GM19395 (cell line): ENCODE data around the gene TUBA1C.
"Not testable (repeated sequence)": the region's sequence is repeated elsewhere in the genome, so short reads cannot be mapped to it uniquely, and the experiment has no call there.

Experiments used
- ATAC-seq: cut with Tn5 transposase; IDR thresholded peaks from one replicate; pipeline ENCODE4 v1.9.1; 2021; ENCODE audit warnings: mild to moderate bottlenecking, moderate library complexity; ENCODE audit not compliant: unreplicated experiment

TUBA1C gene

DNA sequence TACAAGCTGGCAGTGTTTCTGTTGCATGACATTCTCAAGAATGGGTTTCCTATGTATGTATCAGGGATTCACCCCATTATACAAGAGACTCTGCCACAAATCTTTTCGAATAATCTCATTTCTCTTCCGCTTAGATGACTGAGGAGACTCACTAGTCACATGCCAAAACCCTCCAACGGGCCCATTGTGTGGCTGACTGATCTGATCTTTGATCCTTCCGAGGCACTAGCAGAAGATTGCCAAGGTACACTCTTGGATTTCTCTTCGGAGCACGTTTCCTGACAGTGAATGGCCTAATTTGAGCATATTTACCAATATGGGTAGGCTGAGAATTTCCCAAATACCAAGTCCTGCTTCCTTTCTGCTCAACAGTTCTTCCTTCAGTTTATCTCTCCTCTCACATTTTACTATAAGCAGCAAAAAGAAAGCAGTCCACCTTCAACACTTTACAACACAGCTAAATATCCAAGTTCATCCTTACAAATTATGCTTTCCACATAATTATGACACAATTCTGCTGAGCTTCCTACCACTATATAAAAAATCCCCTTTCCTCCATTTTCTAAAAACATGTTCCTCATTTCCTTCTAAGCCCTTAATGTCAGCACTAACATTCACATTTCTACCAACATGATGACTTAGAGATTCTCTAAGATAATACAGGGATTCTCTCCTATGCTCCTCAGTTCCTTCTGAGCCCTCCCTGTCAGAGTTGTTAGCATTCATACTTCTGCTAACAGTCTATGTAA lies 41.1 kb downstream of the TUBA1C start:
- ATAC-seq = no peak

DNA sequence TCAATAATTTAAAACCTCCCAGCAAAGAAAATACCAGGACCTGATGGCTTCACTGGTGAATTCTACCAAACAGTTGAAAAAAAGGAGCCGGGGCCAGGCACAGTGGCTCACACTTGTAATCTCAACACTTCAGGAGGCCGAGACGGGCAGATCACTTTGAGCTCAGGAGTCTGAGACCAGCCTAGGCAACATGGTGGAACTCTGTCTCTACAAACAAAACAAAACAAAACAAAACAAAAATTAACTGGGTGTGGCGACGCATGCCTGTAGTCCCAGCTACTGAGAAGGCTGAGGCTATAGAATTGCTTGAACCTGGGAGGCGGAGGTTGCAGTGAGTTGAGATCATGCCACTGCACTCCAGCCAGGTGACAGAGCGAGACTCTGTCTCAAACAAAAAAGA lies 44.5 kb downstream of the TUBA1C start:
- no peak for ATAC-seq

DNA sequence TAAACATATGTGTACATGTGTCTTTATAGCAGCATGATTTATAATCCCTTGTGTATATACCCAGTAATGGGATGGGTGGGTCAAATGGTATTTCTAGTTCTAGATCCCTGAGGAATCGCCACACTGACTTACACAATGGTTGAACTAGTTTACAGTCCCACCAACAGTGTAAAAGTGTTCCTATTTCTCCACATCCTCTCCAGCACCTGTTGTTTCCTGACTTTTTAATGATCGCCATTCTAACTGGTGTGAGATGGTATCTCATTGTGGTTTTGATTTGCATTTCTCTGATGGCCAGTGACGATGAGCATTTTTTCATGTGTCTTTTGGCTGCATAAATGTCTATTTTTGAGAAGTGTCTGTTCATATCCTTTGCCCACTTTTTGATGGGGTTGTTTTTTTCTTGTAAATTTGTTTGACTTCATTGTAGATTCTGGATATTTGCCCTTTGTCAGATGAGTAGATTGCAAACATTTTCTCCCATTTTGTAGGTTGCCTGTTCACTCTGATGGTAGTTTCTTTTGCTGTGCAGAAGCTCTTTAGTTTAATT lies 45.6 kb downstream of the TUBA1C start:
- ATAC-seq = not testable (repeated sequence)

DNA sequence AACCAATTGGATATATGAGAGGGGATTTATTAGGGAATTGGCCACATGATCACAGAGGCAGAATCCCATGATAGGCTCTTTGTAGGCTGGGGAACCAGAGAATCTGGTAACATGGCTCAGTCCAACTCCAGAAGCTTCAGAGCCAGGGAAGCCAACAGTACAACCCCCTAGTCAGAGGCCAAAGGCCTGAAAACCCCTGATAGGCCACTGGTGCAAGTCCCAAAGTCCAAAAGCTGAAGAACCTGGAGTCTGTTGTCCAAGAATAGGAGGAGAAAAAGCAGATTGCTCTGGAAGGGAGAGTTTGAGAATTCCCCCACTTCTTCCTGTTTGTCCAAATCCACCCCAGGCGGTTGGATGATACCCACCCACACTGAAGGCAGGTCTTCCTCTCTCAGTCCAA lies 49.9 kb downstream of the TUBA1C start:
- ATAC-seq = no peak

DNA sequence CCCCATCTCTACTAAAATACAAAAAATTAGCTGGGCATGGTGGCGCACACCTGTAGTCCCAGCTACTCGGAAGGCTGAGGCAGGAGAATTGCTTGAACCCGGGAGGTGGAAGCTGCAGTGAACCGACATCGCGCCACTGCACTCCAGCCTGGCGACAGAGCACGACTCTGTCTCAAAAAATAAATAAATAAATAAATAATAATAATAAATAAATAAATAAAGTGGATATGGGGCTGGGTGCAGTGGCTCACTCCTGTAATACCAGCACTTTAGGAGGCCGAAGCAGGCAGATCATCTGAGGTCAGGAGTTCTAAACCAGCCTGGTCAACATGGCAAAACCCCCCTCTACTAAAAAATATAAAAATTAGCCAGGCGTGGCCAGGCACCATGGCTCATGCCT lies 52.2 kb downstream of the TUBA1C start:
- ATAC-seq = not testable (repeated sequence)

DNA sequence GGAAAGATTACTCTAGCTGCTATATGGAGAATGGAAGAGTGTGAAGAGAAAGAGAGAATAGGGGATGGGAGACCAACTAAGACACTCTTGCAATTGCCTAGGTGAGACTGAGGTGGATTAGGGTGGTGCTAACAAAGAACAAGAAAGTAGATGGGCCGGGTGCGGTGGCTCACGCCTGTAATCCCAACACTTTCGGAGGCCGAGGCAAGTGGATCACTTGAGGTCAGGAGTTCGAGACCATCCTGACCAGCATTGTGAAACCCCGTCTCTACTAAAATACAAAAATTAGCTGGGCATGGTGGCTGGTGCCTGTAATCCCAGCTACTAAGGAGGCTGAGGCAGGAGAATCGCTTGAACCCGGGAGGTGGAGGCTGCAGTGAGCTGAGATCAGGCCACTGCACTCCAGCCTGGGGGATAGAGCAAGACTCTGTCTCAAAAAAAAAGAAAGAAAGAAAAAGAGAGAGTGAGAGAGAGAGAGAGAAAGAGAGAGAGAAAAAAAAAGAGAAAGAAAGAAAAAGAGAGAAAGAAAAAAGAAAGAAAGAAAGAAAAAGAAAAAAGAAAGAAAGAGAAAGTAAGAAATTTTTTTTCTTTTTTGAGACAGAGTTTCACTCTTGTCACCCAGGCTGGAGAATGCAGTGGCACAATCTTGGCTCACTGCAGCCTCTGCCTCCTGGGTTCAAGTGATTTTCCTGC lies 55.7 kb downstream of the TUBA1C start:
- not testable (repeated sequence) for ATAC-seq

DNA sequence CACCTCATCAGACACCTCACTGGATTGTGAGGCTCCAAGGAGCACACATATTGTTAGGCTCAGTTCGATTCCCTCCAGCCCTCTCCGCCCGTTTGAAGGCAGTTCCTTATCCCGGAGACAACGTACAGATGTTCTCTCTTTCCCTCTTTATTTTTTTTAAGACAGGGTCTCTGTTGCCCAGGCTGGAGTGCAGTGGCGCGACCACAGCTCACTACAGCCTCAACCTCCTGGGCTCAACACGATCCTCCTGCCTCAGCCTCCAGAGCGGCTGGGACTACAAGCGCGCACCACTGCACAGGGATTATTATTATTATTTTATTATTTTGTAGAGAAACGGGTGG lies 57.5 kb downstream of the TUBA1C start:
- peak; percentile 2 for ATAC-seq

DNA sequence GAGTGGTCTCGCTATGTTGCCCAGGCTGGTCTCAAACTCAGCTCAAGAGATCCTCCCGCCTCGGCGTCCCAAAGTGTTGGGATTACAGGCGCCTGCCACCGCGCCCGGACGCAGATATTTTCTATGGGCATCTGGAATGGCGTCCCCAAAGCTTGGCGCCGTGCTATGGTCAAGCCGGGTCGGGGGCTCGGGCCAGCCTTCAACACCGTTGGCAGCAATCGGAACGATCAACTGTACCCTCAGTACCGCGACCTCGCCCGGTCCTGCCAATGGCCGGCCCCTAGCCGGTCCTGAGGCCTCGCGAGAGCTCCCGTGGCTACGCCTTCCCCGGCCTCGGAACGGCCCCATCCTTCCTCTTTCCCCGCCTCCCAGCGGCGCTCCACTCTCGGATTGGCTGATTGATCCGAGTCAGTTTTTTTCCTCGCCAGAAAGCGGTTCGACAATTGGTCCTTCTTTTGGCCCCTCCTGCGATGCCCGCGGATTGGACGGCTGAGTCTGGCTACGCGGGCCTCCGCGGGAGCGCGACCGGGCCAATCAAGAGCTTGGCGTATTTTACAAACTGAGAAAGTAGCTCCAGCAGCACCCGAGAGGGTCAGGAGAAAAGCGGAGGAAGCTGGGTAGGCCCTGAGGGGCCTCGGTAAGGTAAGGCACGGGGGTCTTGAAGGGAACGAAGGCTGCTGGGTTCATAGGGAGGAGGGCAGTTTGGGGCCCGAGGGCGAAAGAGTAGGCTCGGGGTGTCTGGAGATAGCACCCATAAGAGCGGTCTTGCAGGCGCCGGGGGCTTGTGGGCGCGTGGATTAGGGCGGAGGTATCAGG lies 58.0 kb downstream of the TUBA1C start, which contains the start of gene TROAP:
TROAP (plus strand) TSS at position 548 of the 816 bp plus-strand sequence. CDS start 354 bp downstream, outside the sequence.
- ATAC-seq = peak; percentile 96

DNA sequence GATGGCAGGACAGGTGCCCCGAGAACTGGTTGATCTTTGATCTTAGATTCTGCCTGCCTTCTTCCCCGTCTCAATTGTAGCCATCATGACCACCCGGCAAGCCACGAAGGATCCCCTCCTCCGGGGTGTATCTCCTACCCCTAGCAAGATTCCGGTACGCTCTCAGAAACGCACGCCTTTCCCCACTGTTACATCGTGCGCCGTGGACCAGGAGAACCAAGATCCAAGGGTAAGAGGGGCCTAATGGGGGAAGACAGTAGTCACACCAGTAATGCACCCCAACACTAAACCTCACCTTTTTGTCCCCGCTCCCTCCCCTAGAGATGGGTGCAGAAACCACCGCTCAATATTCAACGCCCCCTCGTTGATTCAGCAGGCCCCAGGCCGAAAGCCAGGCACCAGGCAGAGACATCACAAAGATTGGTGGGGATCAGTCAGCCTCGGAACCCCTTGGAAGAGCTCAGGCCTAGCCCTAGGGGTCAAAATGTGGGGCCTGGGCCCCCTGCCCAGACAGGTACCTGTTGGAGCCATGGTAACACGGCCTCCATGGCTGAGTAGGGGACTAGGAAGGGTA lies 58.7 kb downstream of the TUBA1C start:
- no peak for ATAC-seq
